Mesenchymal stem cell (in vitro differentiated cells and primary cell): ENCODE measurements around the gene NPVF.

ENCODE experiments used
- DNase-seq: peaks from one replicate; pipeline ENCODE4 v3.0.0-alpha.2; 2013
- H2AFZ ChIP-seq: one replicate; pipeline ENCODE4 v1.6.1; 2013; ENCODE audit warnings: low read depth, mild to moderate bottlenecking, control low read depth, inconsistent platforms, low read length, moderate library complexity
- H2AK5ac ChIP-seq: 2 replicates; pipeline ENCODE4 v1.6.1; 2013; ENCODE audit warnings: low read length, moderate library complexity, mild to moderate bottlenecking, inconsistent platforms; ENCODE audit not compliant: severe bottlenecking
- H2BK120ac ChIP-seq: one replicate; pipeline ENCODE4 v1.6.1; 2013; ENCODE audit warnings: low read depth, mild to moderate bottlenecking, inconsistent platforms, low read length, moderate library complexity
- H2BK12ac ChIP-seq, 2 experiments: one replicate each; pipeline ENCODE4 v1.6.1; 2013; ENCODE audit warnings: inconsistent platforms in 2 of 2, low read length in 2 of 2, mild to moderate bottlenecking in 2 of 2, moderate library complexity in 2 of 2, control low read depth in 1 of 2
- H2BK15ac ChIP-seq: one replicate; pipeline ENCODE4 v1.6.1; 2013; ENCODE audit warnings: mild to moderate bottlenecking, low read depth, inconsistent platforms; ENCODE audit not compliant: poor library complexity, severe bottlenecking
- H2BK5ac ChIP-seq: 2 replicates; pipeline ENCODE4 v1.6.1; 2013; ENCODE audit warnings: low read depth, mild to moderate bottlenecking, low read length, control low read depth, inconsistent platforms; ENCODE audit not compliant: poor library complexity, severe bottlenecking
- H3K14ac ChIP-seq, 2 experiments: one replicate each; pipeline ENCODE4 v1.6.1; 2013; ENCODE audit warnings: inconsistent platforms in 2 of 2, low read length in 2 of 2, control low read depth in 1 of 2, mild to moderate bottlenecking in 1 of 2, moderate library complexity in 1 of 2
- H3K18ac ChIP-seq, 2 experiments: one replicate each; pipeline ENCODE4 v1.6.1; 2013; ENCODE audit warnings: inconsistent platforms in 2 of 2, low read length in 2 of 2, control low read depth in 1 of 2, low read depth in 1 of 2, mild to moderate bottlenecking in 1 of 2
- H3K23ac ChIP-seq, 2 experiments: one replicate each; pipeline ENCODE4 v1.6.1; 2013; ENCODE audit warnings: inconsistent platforms in 2 of 2, low read length in 2 of 2, mild to moderate bottlenecking in 2 of 2, moderate library complexity in 2 of 2, control low read depth in 1 of 2
- H3K27ac ChIP-seq: 2 replicates; pipeline ENCODE4 v1.5.1; 2013; ENCODE audit warnings: mild to moderate bottlenecking, moderate library complexity, low read length, control low read depth, inconsistent platforms; ENCODE audit not compliant: poor library complexity, severe bottlenecking
- H3K27me3 ChIP-seq, 2 experiments: 2 replicates each; pipeline versions ENCODE4 v1.6.1 to v1.7.0; 2013; ENCODE audit warnings: low read length in 2 of 2, mild to moderate bottlenecking in 2 of 2, moderate library complexity in 2 of 2, control low read depth in 1 of 2, inconsistent platforms in 1 of 2; ENCODE audit not compliant: control insufficient read depth in 1 of 2, insufficient read depth in 1 of 2
- H3K36me3 ChIP-seq, 2 experiments: 2 replicates each; pipeline versions ENCODE4 v1.6.1 to v1.7.0; 2013; ENCODE audit warnings: low read length in 2 of 2, control low read depth in 1 of 2, inconsistent platforms in 1 of 2, low read depth in 1 of 2, mild to moderate bottlenecking in 1 of 2; ENCODE audit not compliant: insufficient read depth in 2 of 2, control insufficient read depth in 1 of 2
- H3K4ac ChIP-seq, 2 experiments: one replicate each; pipeline ENCODE4 v1.6.1; 2013; ENCODE audit warnings: inconsistent platforms in 2 of 2, low read length in 2 of 2, mild to moderate bottlenecking in 2 of 2, moderate library complexity in 2 of 2, control low read depth in 1 of 2, low read depth in 1 of 2
- H3K4me1 ChIP-seq: 2 replicates; pipeline ENCODE4 v1.6.1; 2013; ENCODE audit warnings: low read depth, low read length, control low read depth; ENCODE audit not compliant: control insufficient read depth, insufficient read depth
- H3K4me2 ChIP-seq: 2 replicates; pipeline ENCODE4 v1.6.1; 2013; ENCODE audit warnings: low read length, mild to moderate bottlenecking, inconsistent platforms; ENCODE audit not compliant: poor library complexity, severe bottlenecking
- H3K4me3 ChIP-seq, 2 experiments: 2 replicates each; pipeline versions ENCODE4 v1.5.1 to v1.7.0; 2013; ENCODE audit warnings: low read length in 2 of 2, mild to moderate bottlenecking in 2 of 2, control low read depth in 1 of 2, low read depth in 1 of 2; ENCODE audit not compliant: insufficient read depth in 1 of 2
- H3K79me1 ChIP-seq: replicated peaks from 2 replicates; pipeline ENCODE4 v1.6.1; 2013; ENCODE audit warnings: mild to moderate bottlenecking, control low read depth, low read length, inconsistent platforms; ENCODE audit not compliant: poor library complexity, severe bottlenecking
- H3K9ac ChIP-seq: 2 replicates; pipeline ENCODE4 v1.7.0; 2013; ENCODE audit warnings: mild to moderate bottlenecking, low read length, moderate library complexity
- H3K9me3 ChIP-seq: 2 replicates; pipeline ENCODE4 v1.7.0; 2013; ENCODE audit warnings: mild to moderate bottlenecking, low read length; ENCODE audit not compliant: control insufficient read depth
- H4K8ac ChIP-seq: one replicate; pipeline ENCODE4 v1.6.1; 2013; ENCODE audit warnings: inconsistent platforms, mild to moderate bottlenecking, low read length, moderate library complexity
- H4K91ac ChIP-seq: one replicate; pipeline ENCODE4 v1.6.1; 2013; ENCODE audit warnings: mild to moderate bottlenecking, low read length, inconsistent platforms
- WGBS: methylation state at CpG from one replicate; pipeline ENCODE4 v1.1.7; 2013; ENCODE audit warnings: mixed read lengths; 5-methylcytosine and 5-hydroxymethylcytosine counted together

Gene NPVF

DNA sequence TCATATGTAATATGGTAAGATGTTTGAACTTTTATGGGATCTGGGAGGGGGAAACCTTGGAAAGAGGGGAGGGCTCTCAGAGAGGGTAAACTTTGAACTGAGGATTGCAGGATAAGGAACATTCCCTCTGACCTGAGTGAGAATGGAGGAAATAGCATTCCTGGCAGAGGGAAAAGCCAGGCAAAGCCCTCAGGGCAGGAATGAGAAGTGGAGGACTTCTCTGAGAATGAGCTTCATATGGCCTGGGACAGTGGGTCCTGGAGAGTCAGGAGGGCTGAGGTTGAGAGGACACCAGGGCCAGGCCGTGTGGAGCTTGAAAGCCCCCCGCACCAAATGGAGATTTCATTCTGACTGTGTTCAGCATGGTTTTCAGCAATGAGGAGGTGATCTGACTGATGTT is 34.2 kb downstream of the NPVF start:
- Histone ChIP-seq H3K18ac (no peak overlapping the region), H3K9me3 (no peaks in the 10 kb centered on the region), H3K4me2 (no peak overlapping the region), H3K27me3 (peaks cover 0 to 11% of the 10 kb centered on the region in 2 experiments), H2BK120ac (no peak overlapping the region), H3K36me3 (no peaks in the 10 kb centered on the region), H3K9ac (no peak overlapping the region), H2BK12ac (no peak overlapping the region), H3K14ac (no peak overlapping the region), H2AK5ac (no peak overlapping the region), H2BK15ac (no peak overlapping the region), H3K23ac (no peak overlapping the region), H2AFZ (no peak overlapping the region), H3K4me3 (peak overlapping the region in 1 of 2 experiments; percentile 22), H3K4ac (no peak overlapping the region), H4K91ac (no peak overlapping the region), H3K79me1 (no peaks in the 10 kb centered on the region), H3K27ac (no peak overlapping the region), H3K4me1 (no peaks in the 10 kb centered on the region), H4K8ac (no peak overlapping the region), H2BK5ac (no peak overlapping the region)
- 68% methylated on average over 2 of the region's 2 CpGs for WGBS
- no peak for DNase-seq

GRCh38 chr7:25192043-25192442 is 36.2 kb downstream of the NPVF start:
- Histone ChIP-seq H4K8ac (no peak overlapping the region), H3K27me3 (peaks cover 0 to 3% of the 10 kb centered on the region in 2 experiments), H3K4me3 (no peak overlapping the region), H2BK12ac (no peak overlapping the region), H3K9me3 (no peaks in the 10 kb centered on the region), H2BK120ac (no peak overlapping the region), H3K18ac (no peak overlapping the region), H2BK5ac (no peak overlapping the region), H4K91ac (no peak overlapping the region), H3K14ac (no peak overlapping the region), H3K4me1 (no peaks in the 10 kb centered on the region), H2AFZ (no peak overlapping the region), H3K79me1 (no peaks in the 10 kb centered on the region), H2AK5ac (no peak overlapping the region), H3K4ac (no peak overlapping the region), H2BK15ac (no peak overlapping the region), H3K4me2 (no peak overlapping the region), H3K23ac (no peak overlapping the region), H3K36me3 (no peaks in the 10 kb centered on the region), H3K9ac (no peak overlapping the region), H3K27ac (no peak overlapping the region)
- no CpG with 5 or more reads among the region's 3 CpGs for WGBS
- no peak for DNase-seq

- no peaks in the 10 kb centered on the region for H3K79me1 ChIP-seq
- H3K14ac ChIP-seq, result no peak overlapping the region
- no peak overlapping the region for H2AFZ ChIP-seq
- H3K4ac ChIP-seq, result no peak overlapping the region
- no peak overlapping the region for H3K23ac ChIP-seq
- no peak overlapping the region for H3K4me2 ChIP-seq
- no peak overlapping the region for H3K4me3 ChIP-seq
- 88% methylated on average over 6 of the region's 6 CpGs for WGBS
- no peaks in the 10 kb centered on the region for H3K36me3 ChIP-seq
- H3K27ac ChIP-seq, result no peak overlapping the region
- H3K18ac ChIP-seq, result no peak overlapping the region
- no peak overlapping the region for H2BK15ac ChIP-seq
- no peaks in the 10 kb centered on the region for H3K9me3 ChIP-seq
- no peak overlapping the region for H2BK12ac ChIP-seq
- H2BK120ac ChIP-seq, result no peak overlapping the region
- H2BK5ac ChIP-seq, result no peak overlapping the region
- H3K27me3 ChIP-seq, result peaks cover 0 to 2% of the 10 kb centered on the region in 2 experiments
- no peak for DNase-seq
- H4K8ac ChIP-seq, result no peak overlapping the region
- H4K91ac ChIP-seq, result no peak overlapping the region
- no peak overlapping the region for H2AK5ac ChIP-seq
- no peaks in the 10 kb centered on the region for H3K4me1 ChIP-seq
- no peak overlapping the region for H3K9ac ChIP-seq
Observed at GRCh38 chr7:25189197-25189596, 39.1 kb downstream of the NPVF start.

DNA sequence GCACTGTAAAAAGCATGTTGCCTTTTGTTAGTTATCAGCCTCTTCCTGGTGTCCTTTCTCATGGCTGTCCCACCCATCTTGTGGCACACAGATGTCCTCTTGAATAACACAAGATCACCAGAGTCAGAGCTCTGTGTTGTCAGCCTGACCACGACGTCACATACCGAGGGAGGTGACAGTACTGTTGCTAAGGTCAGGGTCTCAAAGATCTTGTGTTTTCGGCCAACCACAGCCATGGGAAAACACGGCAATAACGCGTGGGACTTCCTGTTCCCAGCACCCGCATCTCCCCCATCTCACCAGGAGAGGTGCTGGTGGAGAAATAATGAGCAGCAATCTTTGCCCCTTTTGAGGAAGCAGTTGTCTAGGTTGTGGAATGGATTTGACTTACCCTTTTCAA is 40.4 kb downstream of the NPVF start:
- Histone ChIP-seq H3K4me1 (no peaks in the 10 kb centered on the region), H2AFZ (no peak overlapping the region), H3K9me3 (no peaks in the 10 kb centered on the region), H2BK120ac (no peak overlapping the region), H2BK12ac (no peak overlapping the region), H2BK15ac (no peak overlapping the region), H4K91ac (no peak overlapping the region), H3K9ac (no peak overlapping the region), H3K4ac (no peak overlapping the region), H3K14ac (no peak overlapping the region), H3K4me3 (no peak overlapping the region), H3K27me3 (no peaks in the 10 kb centered on the region), H3K4me2 (no peak overlapping the region), H3K27ac (no peak overlapping the region), H2AK5ac (no peak overlapping the region), H3K23ac (no peak overlapping the region), H4K8ac (no peak overlapping the region), H3K18ac (no peak overlapping the region), H2BK5ac (no peak overlapping the region), H3K36me3 (no peaks in the 10 kb centered on the region), H3K79me1 (no peaks in the 10 kb centered on the region)
- 90% methylated on average over 3 of the region's 8 CpGs for whole genome bisulfite sequencing
- DNase-seq, result no peak
